K562 (cell line): ENCODE measurements around the gene CUL2. TPM values are rescaled to one million over a fixed set of nuclear protein-coding genes. Genes with fewer than 3 reads are reported as not detected.
A peak's percentile ranks its signal among the peaks of the same experiment; 100 is the strongest.

ENCODE experiments used
- ARID1B ChIP-seq: fragments of 450-650 bp; IDR thresholded peaks from 2 replicates; pipeline ENCODE4 v1.6.1; 2016; ENCODE audit warnings: antibody characterized with exemption, mild to moderate bottlenecking, inconsistent platforms
- CCAR2 ChIP-seq: fragments of 200-400 bp; formaldehyde crosslinking; IDR thresholded peaks from 2 replicates; pipeline ENCODE4 v1.6.1; 2017; ENCODE audit warnings: mild to moderate bottlenecking, low read depth, low read length
- DMBX1 ChIP-seq: fragments of 250-450 bp; sonication (Bioruptor Pico); IDR thresholded peaks from 2 replicates; pipeline ENCODE4 v1.8.0; 2022; ENCODE audit warnings: inconsistent platforms, mild to moderate bottlenecking, moderate library complexity, borderline replicate concordance
- EHMT2 ChIP-seq: fragments of 450-650 bp; IDR thresholded peaks from 2 replicates; pipeline ENCODE4 v1.6.1; 2018; ENCODE audit warnings: antibody characterized with exemption
- MCM3 ChIP-seq: fragments of 450-650 bp; IDR thresholded peaks from 2 replicates; pipeline ENCODE4 v1.6.1; 2016
- MGA ChIP-seq: fragments of 450-650 bp; IDR thresholded peaks from 2 replicates; pipeline ENCODE4 v1.6.1; 2016; ENCODE audit warnings: mild to moderate bottlenecking, moderate library complexity
- MITF ChIP-seq: IDR thresholded peaks from 2 replicates; pipeline ENCODE4 v1.6.1; 2014; ENCODE audit warnings: antibody characterized with exemption
- SNRNP70 ChIP-seq: fragments of 200-400 bp; formaldehyde crosslinking; optimal IDR thresholded peaks from 2 replicates; pipeline ENCODE3; 2017; ENCODE audit warnings: low read depth, low read length
- SRSF9 ChIP-seq: fragments of 200-400 bp; formaldehyde crosslinking; IDR thresholded peaks from 2 replicates; pipeline ENCODE4 v1.6.1; 2017; ENCODE audit warnings: low read depth, low read length, borderline replicate concordance
- TARDBP ChIP-seq: fragments of 450-650 bp; IDR thresholded peaks from 2 replicates; pipeline ENCODE4 v1.6.1; 2016
- ZBTB2 ChIP-seq: fragments of 450-650 bp; IDR thresholded peaks from 2 replicates; pipeline ENCODE4 v1.6.1; 2016; ENCODE audit warnings: antibody characterized with exemption
- ZNF121 ChIP-seq: sonication (generic); formaldehyde crosslinking; conservative IDR thresholded peaks from 2 replicates; pipeline ENCODE4 v1.8.0; 2022; ENCODE audit warnings: missing genetic modification reagents
- ZNF561 ChIP-seq: fragments of 450-650 bp; formaldehyde crosslinking; conservative IDR thresholded peaks from 2 replicates; pipeline ENCODE4 v1.4.0; 2020; ENCODE audit warnings: mild to moderate bottlenecking, moderate library complexity
- ZSCAN29 ChIP-seq: fragments of 450-650 bp; IDR thresholded peaks from 2 replicates; pipeline ENCODE4 v1.6.1; 2017
- polyA plus RNA-seq, 8 experiments: library from polyadenylated mRNA; depleted of rRNA in 4 of 8; stranded (reverse) in 5 of 8; unstranded in 3 of 8; fragments of >200 nt; fragmentation: Nextera tagmentation in 2 of 8; fragmentation: Illumina TruSeq in 1 of 8; extraction: Ambion mirVana in 2 of 8; extraction: Trizol in 1 of 8; gene quantifications; 2 replicates each; pipeline versions ENCODE4 v1.2.1 to v1.2.3, GENCODE V29; 2011 to 2014; ENCODE audit warnings: inconsistent platforms in 1 of 8, missing spikeins in 1 of 8
- total RNA-seq, 7 experiments: library from RNA; depleted of rRNA in 6 of 7; stranded (reverse); fragments of >200 nt in 6 of 7; fragmentation: Illumina TruSeq in 2 of 7; extraction: Trizol in 2 of 7; gene quantifications; 2 replicates each; pipeline versions ENCODE4 v1.2.1 to v1.2.3, GENCODE V29; 2011 to 2021; ENCODE audit warnings: low replicate concordance in 1 of 7

The CUL2 gene
- total and polyA plus RNA-seq, 9 of the 15 experiments (the other 6 are each of a cell fraction or from before 2014, with no cell fraction given), result 17.3 to 46.3 (median 41.2) TPM

- TF ChIP-seq MGA, result peak; percentile 98; the same call in 1 of the 2 replicates
- TF ChIP-seq CCAR2, result no peak
- TF ChIP-seq ZNF561 (CRISPR knock-in tag), result no peak
- TF ChIP-seq ZSCAN29, result no peak
- no peak for TF ChIP-seq TARDBP
- no peak for TF ChIP-seq ARID1B
- TF ChIP-seq MITF, result 0 out of 2 replicates have a peak, but pooled peaks have one; percentile 11
- TF ChIP-seq MCM3, result no peak
- no peak for TF ChIP-seq SRSF9
- no peak for TF ChIP-seq SNRNP70
- TF ChIP-seq EHMT2, result no peak
- TF ChIP-seq ZBTB2, result no peak
- TF ChIP-seq DMBX1 (CRISPR knock-in tag), result peak; percentile 64
- no peak for TF ChIP-seq ZNF121
Observed at GRCh38 chr10:35126062-35126529, 36.0 kb upstream of the CUL2 start (continued).
